K562 (cell line): Measurements from ENCODE around the gene PRDM16. TPM values are rescaled to one million over a fixed set of nuclear protein-coding genes. Genes with fewer than 3 reads are reported as not detected.

Experiments used
- ATAC-seq: fragments of 200-7000 bp; cut with Tn5 transposase; 3 replicates; pipeline ENCODE4 v1.9.1; 2020; ENCODE audit warnings: moderate library complexity
- BruUV-seq: library from RNA; stranded (reverse); fragments of 400-500 nt; replicated peaks from 2 replicates; lab custom pipeline; 2021; lab: Mats Ljungman, UMichigan
- CTCF ChIA-PET: fragments of 300-600 bp; formaldehyde crosslinking; extraction: SDS; loops from one replicate; lab custom pipeline; 2021; ENCODE audit warnings: low intra/inter-chr PET ratio; lab: Yijun Ruan, JAX
- POLR2A ChIA-PET: fragments of 300-600, 350-650 bp; sonication (Branson Sonifier 250); formaldehyde crosslinking; extraction: SDS; loops from one replicate; lab custom pipeline; 2021; ENCODE audit warnings: antibody characterized with exemption, inconsistent platforms; lab: Yijun Ruan, JAX
- DNase-seq, 4 experiments: peaks; one replicate each; pipeline versions ENCODE4 v3.0.0 to v3.0.0-alpha.2; 2011 to 2018; ENCODE audit warnings: low spot score in 3 of 4, mixed read lengths in 3 of 4; ENCODE audit errors: extremely low read depth in 1 of 4
- FAIRE-seq: peaks from 2 replicates; lab custom pipeline; 2011; peaks lifted over from hg19 to GRCh38; lab: Jason Lieb, UNC
- H2AFZ ChIP-seq: 2 replicates; pipeline ENCODE4 v1.6.0; 2011; ENCODE audit warnings: low read depth, low read length, control low read depth, inconsistent platforms
- H3K27ac ChIP-seq: fragments of 200-600 bp; 3 replicates; pipeline ENCODE4 v1.8.0; 2011; ENCODE audit warnings: low read depth, mild to moderate bottlenecking, control low read depth, inconsistent platforms, low read length, moderate library complexity, mixed read lengths; ENCODE audit errors: extremely low read depth
- H3K27me3 ChIP-seq, 2 experiments: fragments of 300-600 bp in 1 of 2; 2 replicates in 1 of 2; 3 replicates in 1 of 2; pipeline versions ENCODE4 v1.6.0 to v1.8.0; 2011; ENCODE audit warnings: inconsistent platforms in 2 of 2, low read length in 2 of 2, mild to moderate bottlenecking in 1 of 2, mixed read lengths in 1 of 2, moderate library complexity in 1 of 2; ENCODE audit not compliant: control insufficient read depth in 2 of 2, insufficient read depth in 2 of 2
- H3K36me3 ChIP-seq: fragments of 300-600 bp; 3 replicates; pipeline ENCODE4 v1.8.0; 2011; ENCODE audit warnings: mild to moderate bottlenecking, low read length, inconsistent platforms; ENCODE audit not compliant: control insufficient read depth, insufficient read depth
- H3K4me1 ChIP-seq, 2 experiments: fragments of 200-600 bp in 1 of 2; replicated peaks in 1 of 2; 2 replicates in 1 of 2; 3 replicates in 1 of 2; pipeline versions ENCODE4 v1.5.1 to v1.8.0; 2011; ENCODE audit warnings: inconsistent platforms in 2 of 2, low read length in 2 of 2, mild to moderate bottlenecking in 1 of 2, mixed read lengths in 1 of 2, moderate library complexity in 1 of 2; ENCODE audit not compliant: control insufficient read depth in 2 of 2, insufficient read depth in 2 of 2
- H3K4me2 ChIP-seq: 2 replicates; pipeline ENCODE4 v1.6.1; 2011; ENCODE audit warnings: low read length, control low read depth, inconsistent platforms, mixed read lengths; ENCODE audit not compliant: insufficient read depth
- H3K4me3 ChIP-seq: fragments of 200-600 bp; sonication (generic), shearing (Covaris generic); 2 replicates; pipeline ENCODE4 v1.5.1; 2016; ENCODE audit warnings: control low read depth, inconsistent platforms
- H3K79me2 ChIP-seq: fragments of 200-600 bp; 3 replicates; pipeline ENCODE4 v1.8.0; 2011; ENCODE audit warnings: low read length, inconsistent platforms; ENCODE audit not compliant: control insufficient read depth, insufficient read depth
- H3K9ac ChIP-seq, 2 experiments: 2 replicates each; pipeline versions ENCODE4 v1.6.0 to v1.6.1; 2011; ENCODE audit warnings: low read depth in 2 of 2, low read length in 2 of 2, control low read depth in 1 of 2, inconsistent platforms in 1 of 2, mild to moderate bottlenecking in 1 of 2, mixed read lengths in 1 of 2; ENCODE audit not compliant: insufficient read depth in 1 of 2
- H3K9me1 ChIP-seq: one replicate; pipeline ENCODE4 v1.6.0; 2011; ENCODE audit warnings: inconsistent platforms, mild to moderate bottlenecking, low read length, moderate library complexity; ENCODE audit not compliant: control insufficient read depth, insufficient read depth
- H3K9me3 ChIP-seq: replicated peaks from 2 replicates; pipeline ENCODE4 v1.5.1; 2011; ENCODE audit warnings: low read depth, low read length, inconsistent platforms; ENCODE audit not compliant: control insufficient read depth, insufficient read depth
- H4K20me1 ChIP-seq: replicated peaks from 2 replicates; pipeline ENCODE4 v1.6.1; 2011; ENCODE audit warnings: low read length, inconsistent platforms, mixed read lengths; ENCODE audit not compliant: control insufficient read depth, insufficient read depth
- DNMT1 ChIP-seq: fragments of 450-650 bp; IDR thresholded peaks from 2 replicates; pipeline ENCODE4 v1.6.1; 2016; ENCODE audit warnings: antibody characterized with exemption, mild to moderate bottlenecking
- EZH2 ChIP-seq: IDR thresholded peaks from 2 replicates; pipeline ENCODE4 v1.6.1; 2012; ENCODE audit warnings: low read depth, mild to moderate bottlenecking, inconsistent platforms, low read length, borderline replicate concordance
- FOXA1 ChIP-seq: fragments of 450-650 bp; IDR thresholded peaks from 2 replicates; pipeline ENCODE4 v1.6.1; 2016; ENCODE audit warnings: mild to moderate bottlenecking, borderline replicate concordance
- FOXP1 ChIP-seq: sonication (generic); formaldehyde crosslinking; IDR thresholded peaks from 2 replicates; pipeline ENCODE4 v1.8.0; 2022; ENCODE audit warnings: mild to moderate bottlenecking, missing genetic modification reagents
- NEUROD1 ChIP-seq: fragments of 150-350 bp; IDR thresholded peaks from 2 replicates; pipeline ENCODE4 v1.6.1; 2014; ENCODE audit warnings: borderline replicate concordance, low read length, low read depth; ENCODE audit not compliant: partially characterized antibody
- POU5F1 ChIP-seq: fragments of 150-350 bp; IDR thresholded peaks from 2 replicates; pipeline ENCODE4 v1.6.1; 2014; ENCODE audit warnings: borderline replicate concordance, low read length, low read depth, mild to moderate bottlenecking; ENCODE audit not compliant: partially characterized antibody
- PYGO2 ChIP-seq: fragments of 450-650 bp; IDR thresholded peaks from 2 replicates; pipeline ENCODE4 v1.6.1; 2016; ENCODE audit warnings: mild to moderate bottlenecking, missing genetic modification characterization, moderate library complexity, missing compliant biosample characterization
- SMAD1 ChIP-seq: fragments of 150-350 bp; IDR thresholded peaks from 2 replicates; pipeline ENCODE4 v1.6.1; 2014; ENCODE audit warnings: low read length, low read depth; ENCODE audit not compliant: partially characterized antibody
- SRSF9 ChIP-seq: fragments of 200-400 bp; formaldehyde crosslinking; IDR thresholded peaks from 2 replicates; pipeline ENCODE4 v1.6.1; 2017; ENCODE audit warnings: low read depth, low read length, borderline replicate concordance
- ZBTB1 ChIP-seq: sonication (generic); formaldehyde crosslinking; IDR thresholded peaks from 2 replicates; pipeline ENCODE4 v1.8.1; 2023; ENCODE audit warnings: missing genetic modification reagents, low read depth, mild to moderate bottlenecking, borderline replicate concordance
- WGBS: fragments of 100-300 bp; shearing (Covaris generic); methylation state at CpG from one replicate; pipeline ENCODE4 v1.1.6; 2016; ENCODE audit warnings: low coverage, mixed read lengths; ENCODE audit not compliant: insufficient coverage; ENCODE audit errors: missing lambda C conversion rate; 5-methylcytosine and 5-hydroxymethylcytosine counted together
- in situ Hi-C: fragments of 300-500 bp; cut with MboI; formaldehyde crosslinking; loops from 4 replicates; pipeline ENCODE4 v1.15.0; 2018; ENCODE audit warnings: inconsistent platforms, mixed read lengths
- intact Hi-C: fragments of 100-400 bp; cut with micrococcal nuclease; formaldehyde crosslinking; loops from 2 replicates; pipeline ENCODE4 v1.14.2; 2022
- polyA plus RNA-seq, 8 experiments: library from polyadenylated mRNA; depleted of rRNA in 4 of 8; stranded (reverse) in 5 of 8; unstranded in 3 of 8; fragments of >200 nt; fragmentation: Nextera tagmentation in 2 of 8; fragmentation: Illumina TruSeq in 1 of 8; extraction: Ambion mirVana in 2 of 8; extraction: Trizol in 1 of 8; gene quantifications; 2 replicates each; pipeline versions ENCODE4 v1.2.1 to v1.2.3, GENCODE V29; 2011 to 2014; ENCODE audit warnings: inconsistent platforms in 1 of 8, missing spikeins in 1 of 8
- total RNA-seq, 7 experiments: library from RNA; depleted of rRNA in 6 of 7; stranded (reverse); fragments of >200 nt in 6 of 7; fragmentation: Illumina TruSeq in 2 of 7; extraction: Trizol in 2 of 7; gene quantifications; 2 replicates each; pipeline versions ENCODE4 v1.2.1 to v1.2.3, GENCODE V29; 2011 to 2021; ENCODE audit warnings: low replicate concordance in 1 of 7
- TF ChIP-seq, protein P1 (sequence below), 2 experiments: fragments of 450-650 bp in 1 of 2; sonication (generic) in 1 of 2; formaldehyde crosslinking in 1 of 2; IDR thresholded peaks in 1 of 2; conservative IDR thresholded peaks in 1 of 2; 2 replicates each; pipeline versions ENCODE4 v1.6.1 to v1.8.1; 2016 to 2023; ENCODE audit warnings: mild to moderate bottlenecking in 2 of 2, moderate library complexity in 2 of 2, inconsistent platforms in 1 of 2, missing genetic modification reagents in 1 of 2
- TF ChIP-seq, protein P2 (sequence below), 2 experiments: IDR thresholded peaks; 2 replicates each; pipeline ENCODE4 v1.6.1; 2011; ENCODE audit warnings: borderline replicate concordance in 1 of 2, control low read depth in 1 of 2, low read depth in 1 of 2, low read length in 1 of 2, mild to moderate bottlenecking in 1 of 2, mixed read lengths in 1 of 2, moderate library complexity in 1 of 2; ENCODE audit not compliant: insufficient read depth in 1 of 2, insufficient read length in 1 of 2, poor library complexity in 1 of 2, severe bottlenecking in 1 of 2; ENCODE audit errors: extremely low read depth in 1 of 2
- TF ChIP-seq, protein P3 (sequence below): IDR thresholded peaks from 2 replicates; pipeline ENCODE4 v1.6.1; 2011; ENCODE audit not compliant: insufficient read length; ENCODE audit errors: extremely low read depth

The PRDM16 gene
- total and polyA plus RNA-seq, 9 of the 15 experiments (the other 6 are each of a cell fraction or from before 2014, with no cell fraction given) = 0.10 to 0.27 TPM; not detected in 7

DNA sequence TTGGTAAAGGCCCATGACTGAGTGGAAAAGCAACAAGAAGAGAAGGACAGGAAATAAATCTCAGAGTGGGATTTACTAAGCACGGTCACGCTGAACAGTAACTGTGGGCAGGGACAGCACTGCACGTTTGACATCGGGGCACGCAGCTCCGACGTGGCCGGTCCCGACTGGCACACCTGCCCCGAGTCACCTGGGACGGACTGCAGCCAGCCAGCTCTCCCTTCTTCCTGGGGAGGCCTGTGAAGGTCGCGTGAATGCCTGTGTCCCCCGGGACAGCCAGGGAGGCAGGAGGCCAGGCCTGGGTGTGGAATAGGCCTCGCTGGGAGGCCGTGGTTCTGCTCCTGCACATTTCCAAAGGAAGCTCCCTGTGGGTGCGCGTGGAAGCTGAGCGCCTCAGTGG is 140.2 kb downstream of the PRDM16 start:
- Histone ChIP-seq H3K9ac (no peak overlapping the region), H3K4me1 (no peaks in the 10 kb centered on the region; a peak in 1 of 5 replicates), H3K27me3 (peaks cover 46 to 86% of the 10 kb centered on the region in 2 experiments; a peak in 4 of 5 replicates), H2AFZ (no peak overlapping the region), H3K36me3 (no peaks in the 10 kb centered on the region), H3K9me1 (no peaks in the 10 kb centered on the region), H3K9me3 (no peaks in the 10 kb centered on the region), H3K4me2 (no peak overlapping the region), H3K79me2 (no peaks in the 10 kb centered on the region), H4K20me1 (peaks cover 25% of the 10 kb centered on the region), H3K27ac (no peak overlapping the region), H3K4me3 (no peak overlapping the region)
- BruUV-seq = no TSS peak
- POLR2A ChIA-PET = interaction anchor here (0.6 kb wide), 2 partner anchors 134 to 1084 kb away, joined by 3 read pairs; no protein-coding TSS in a partner anchor
- WGBS = under 1% methylated on average over 19 of the region's 19 CpGs
- no peak for ATAC-seq
- no peak for DNase-seq
- in situ Hi-C loops (no loop called here), intact Hi-C loops (no loop called here)
- CTCF ChIA-PET = no interaction called here
- no peak for TF ChIP-seq FOXA1
- no peak for TF ChIP-seq SRSF9
- no peak for TF ChIP-seq SMAD1
- TF ChIP-seq NEUROD1 = no peak
- no peak for TF ChIP-seq POU5F1
- TF ChIP-seq EZH2 = no peak
- TF ChIP-seq, protein P1, sequence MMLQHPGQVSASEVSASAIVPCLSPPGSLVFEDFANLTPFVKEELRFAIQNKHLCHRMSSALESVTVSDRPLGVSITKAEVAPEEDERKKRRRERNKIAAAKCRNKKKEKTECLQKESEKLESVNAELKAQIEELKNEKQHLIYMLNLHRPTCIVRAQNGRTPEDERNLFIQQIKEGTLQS (IDR thresholded peaks at IDR 0.05) = no peak
- TF ChIP-seq, protein P1 (CRISPR knock-in tag; conservative IDR thresholded peaks at IDR 0.05) = no peak
- TF ChIP-seq ZBTB1 (CRISPR knock-in tag) = no peak
- TF ChIP-seq DNMT1 = no peak
- TF ChIP-seq, protein P2, sequence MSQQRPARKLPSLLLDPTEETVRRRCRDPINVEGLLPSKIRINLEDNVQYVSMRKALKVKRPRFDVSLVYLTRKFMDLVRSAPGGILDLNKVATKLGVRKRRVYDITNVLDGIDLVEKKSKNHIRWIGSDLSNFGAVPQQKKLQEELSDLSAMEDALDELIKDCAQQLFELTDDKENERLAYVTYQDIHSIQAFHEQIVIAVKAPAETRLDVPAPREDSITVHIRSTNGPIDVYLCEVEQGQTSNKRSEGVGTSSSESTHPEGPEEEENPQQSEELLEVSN (IDR thresholded peaks at IDR 0.05; ENCODE audit: borderline replicate concordance in 1 of 2, extremely low read depth in 1 of 2, insufficient read depth in 1 of 2, insufficient read length in 1 of 2, low read depth in 1 of 2, low read length in 1 of 2, poor library complexity in 1 of 2, severe bottlenecking in 1 of 2) = no peak
- no peak for TF ChIP-seq PYGO2 (tag)
- TF ChIP-seq, protein P3, sequence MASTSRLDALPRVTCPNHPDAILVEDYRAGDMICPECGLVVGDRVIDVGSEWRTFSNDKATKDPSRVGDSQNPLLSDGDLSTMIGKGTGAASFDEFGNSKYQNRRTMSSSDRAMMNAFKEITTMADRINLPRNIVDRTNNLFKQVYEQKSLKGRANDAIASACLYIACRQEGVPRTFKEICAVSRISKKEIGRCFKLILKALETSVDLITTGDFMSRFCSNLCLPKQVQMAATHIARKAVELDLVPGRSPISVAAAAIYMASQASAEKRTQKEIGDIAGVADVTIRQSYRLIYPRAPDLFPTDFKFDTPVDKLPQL = no peak
- TF ChIP-seq FOXP1 (CRISPR knock-in tag) = no peak
- FAIRE-seq = no peak
